Activated naive CD4-positive, alpha-beta T cell treated with anti-CD3 and anti-CD28 coated beads, Interleukin-2, amount 10 ng/mL, durations not matched to agents 5 hours and 36 hours (primary cell): Measurements from ENCODE around the gene MORC4. TPM values are rescaled to one million over a fixed set of nuclear protein-coding genes. Genes with fewer than 3 reads are reported as not detected.

Source experiments
- total RNA-seq, 2 experiments: library from RNA; stranded (reverse); gene quantifications; one replicate each; pipeline ENCODE4 v1.2.3, GENCODE V29; 2021

MORC4 gene
- total RNA-seq: 1 to 10 TPM; 7.8 to 8.4 TPM

DNA sequence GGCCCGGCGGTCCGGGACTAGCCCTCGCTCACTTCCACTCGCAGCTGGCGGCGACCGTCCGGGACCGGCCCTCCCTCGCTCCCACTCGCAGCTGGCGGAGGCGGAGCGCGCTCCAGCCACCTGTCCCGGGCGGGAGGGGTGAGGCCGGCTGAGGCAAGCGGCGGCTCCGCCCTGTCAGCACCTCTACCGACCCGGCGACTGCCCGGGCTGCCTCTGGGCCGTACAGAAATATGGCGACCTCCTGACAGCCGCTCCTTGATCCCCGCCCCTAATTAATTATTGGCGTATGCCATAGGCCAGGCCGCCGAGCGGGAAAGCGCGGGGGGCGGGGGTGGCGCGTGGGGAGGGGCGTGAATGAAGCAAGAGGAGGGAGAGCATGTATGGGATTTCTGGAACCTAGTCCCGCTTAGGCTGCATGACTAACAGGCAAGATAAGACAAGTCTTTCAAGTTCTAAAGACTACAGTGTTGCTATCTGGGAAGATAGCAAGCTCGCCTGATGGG is at the start of gene MORC4:
TSS of gene MORC4 (minus strand) at position 200 of the 503 bp plus-strand sequence. CDS start 243 bp downstream, outside the sequence.

DNA sequence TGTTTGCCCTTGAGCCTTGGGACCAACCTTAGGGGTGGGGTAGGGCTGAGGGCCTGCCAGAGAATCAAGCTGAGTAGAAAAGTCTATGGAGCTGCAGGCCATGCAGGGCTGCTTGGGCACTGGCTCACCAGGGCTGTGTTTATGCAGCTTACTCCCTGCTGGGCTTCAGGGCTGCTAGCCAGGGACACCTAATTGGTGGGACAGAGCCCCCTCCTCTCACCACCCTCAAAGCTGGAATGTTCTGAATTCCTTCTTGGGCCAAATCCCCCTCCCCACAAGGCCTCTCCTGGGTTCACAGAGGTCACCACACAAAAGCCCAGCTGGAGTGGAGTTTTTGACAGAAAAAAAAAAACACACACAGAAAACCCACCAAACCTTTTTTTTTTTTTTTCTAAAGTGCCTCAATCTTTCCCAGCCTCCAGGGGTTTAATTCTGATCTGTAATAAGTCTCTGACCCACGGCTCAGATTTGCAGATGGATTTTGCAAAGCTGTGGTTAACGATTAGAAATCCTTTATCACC is 80.0 kb downstream of the MORC4 start, which contains the start of gene CLDN2:
TSS of gene CLDN2 (plus strand) at position 471 of the 521 bp plus-strand sequence. CDS start 7,827 bp downstream, outside the sequence.

DNA sequence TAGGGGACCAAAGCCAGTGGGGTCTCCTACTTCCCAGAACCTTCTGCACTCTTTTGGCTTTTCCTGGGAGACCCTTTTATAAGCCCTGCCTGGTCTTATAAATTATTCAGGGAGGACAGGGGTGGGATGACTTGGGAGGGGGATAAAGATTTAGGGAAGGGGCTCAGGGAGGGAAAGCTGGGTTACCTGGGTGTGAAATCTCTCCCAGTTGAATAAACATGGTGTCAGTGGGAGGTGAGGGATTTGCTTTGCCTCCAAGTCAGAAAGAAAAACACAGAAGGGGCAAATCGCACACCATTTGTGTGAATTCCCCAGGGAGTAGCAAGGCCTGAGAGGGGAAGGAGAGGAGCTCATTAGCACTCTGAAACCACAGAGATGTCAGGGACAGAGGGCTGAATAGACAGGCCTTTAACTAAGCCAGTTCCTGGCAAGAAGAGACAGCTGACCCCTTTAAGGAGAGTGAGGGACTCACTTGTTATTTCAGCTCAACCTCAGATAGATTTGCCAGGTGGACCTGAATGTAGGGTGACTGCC is 96.7 kb downstream of the MORC4 start, which contains the start of gene RIPPLY1:
TSS of gene RIPPLY1 (minus strand) at position 51 of the 534 bp plus-strand sequence. CDS start 54 bp downstream, outside the sequence.

Other genes starting within 250 kb of the MORC4 start
- under 1 TPM; 0.35 to 0.55 TPM for gene TBC1D8B, start 197.5 kb downstream of the MORC4 start, total RNA-seq
- not detected for gene RIPPLY1, start 96.9 kb downstream of the MORC4 start, total RNA-seq
- not detected for gene CLDN2, start 79.8 kb downstream of the MORC4 start, total RNA-seq
- 10 to 100 TPM; 16.8 to 18.0 TPM for gene RBM41, start 118.6 kb upstream of the MORC4 start, total RNA-seq
- gene NUP62CL, start 206.2 kb upstream of the MORC4 start, total RNA-seq: 1 to 10 TPM; 1.9 to 2.4 TPM
- gene DNAAF6, start 206.4 kb upstream of the MORC4 start, total RNA-seq: not detected